ENCODE data around the gene BRD4. TPM values are rescaled to one million over a fixed set of nuclear protein-coding genes. Genes with fewer than 3 reads are reported as not detected.

Gene BRD4
- total RNA-seq = 25.8 and 26.3 TPM in 2 replicates

DNA sequence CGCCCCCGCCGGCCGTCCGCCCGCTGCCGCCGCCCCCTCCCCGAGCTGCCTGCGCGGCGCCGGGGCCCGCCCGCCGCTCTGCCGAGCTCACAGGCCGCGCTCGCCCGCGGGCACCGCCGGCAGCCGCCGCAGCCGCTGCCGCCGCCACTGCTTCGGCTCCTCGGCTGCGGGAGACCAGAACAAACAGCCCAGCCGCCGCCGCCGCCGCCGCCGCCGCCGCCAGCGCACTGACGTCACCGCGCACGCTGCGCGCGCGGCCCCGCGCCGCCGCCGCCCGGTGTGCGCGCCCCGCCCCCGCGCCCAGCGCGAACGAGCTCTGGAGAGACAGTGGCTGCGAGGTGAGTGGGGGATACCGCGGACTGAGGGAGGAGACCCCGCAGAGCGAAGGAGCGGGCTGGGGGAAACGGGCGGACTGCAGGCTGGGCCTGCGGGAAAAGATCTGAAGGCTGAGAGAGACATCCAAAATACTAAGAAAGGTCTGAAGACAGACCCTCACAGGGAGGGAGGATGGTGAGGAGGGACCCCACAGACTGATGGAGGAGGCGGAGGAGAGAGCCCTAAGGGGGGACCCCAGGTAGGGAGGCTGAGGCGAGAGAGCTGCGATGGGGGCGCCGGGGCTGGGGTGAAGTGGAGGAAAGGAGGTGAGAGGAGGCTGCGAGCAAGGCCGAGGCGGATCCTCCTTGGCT, at the start of gene BRD4:
TSS of gene BRD4 (minus strand) at position 229 of the 686 bp plus-strand sequence. CDS start 59,440 bp downstream, outside the sequence.
- peak; percentile 55 for DNase-seq (ENCODE audit: low read depth)
- TF ChIP-seq, protein P1, sequence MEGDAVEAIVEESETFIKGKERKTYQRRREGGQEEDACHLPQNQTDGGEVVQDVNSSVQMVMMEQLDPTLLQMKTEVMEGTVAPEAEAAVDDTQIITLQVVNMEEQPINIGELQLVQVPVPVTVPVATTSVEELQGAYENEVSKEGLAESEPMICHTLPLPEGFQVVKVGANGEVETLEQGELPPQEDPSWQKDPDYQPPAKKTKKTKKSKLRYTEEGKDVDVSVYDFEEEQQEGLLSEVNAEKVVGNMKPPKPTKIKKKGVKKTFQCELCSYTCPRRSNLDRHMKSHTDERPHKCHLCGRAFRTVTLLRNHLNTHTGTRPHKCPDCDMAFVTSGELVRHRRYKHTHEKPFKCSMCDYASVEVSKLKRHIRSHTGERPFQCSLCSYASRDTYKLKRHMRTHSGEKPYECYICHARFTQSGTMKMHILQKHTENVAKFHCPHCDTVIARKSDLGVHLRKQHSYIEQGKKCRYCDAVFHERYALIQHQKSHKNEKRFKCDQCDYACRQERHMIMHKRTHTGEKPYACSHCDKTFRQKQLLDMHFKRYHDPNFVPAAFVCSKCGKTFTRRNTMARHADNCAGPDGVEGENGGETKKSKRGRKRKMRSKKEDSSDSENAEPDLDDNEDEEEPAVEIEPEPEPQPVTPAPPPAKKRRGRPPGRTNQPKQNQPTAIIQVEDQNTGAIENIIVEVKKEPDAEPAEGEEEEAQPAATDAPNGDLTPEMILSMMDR (IDR thresholded peaks at IDR 0.05; ENCODE audit: insufficient read depth, low read depth, low read length) = no peak
- peak within 1 kb of the TSS; percentile 83 for H3K4me3 ChIP-seq (ENCODE audit: low read depth, low read length)

DNA sequence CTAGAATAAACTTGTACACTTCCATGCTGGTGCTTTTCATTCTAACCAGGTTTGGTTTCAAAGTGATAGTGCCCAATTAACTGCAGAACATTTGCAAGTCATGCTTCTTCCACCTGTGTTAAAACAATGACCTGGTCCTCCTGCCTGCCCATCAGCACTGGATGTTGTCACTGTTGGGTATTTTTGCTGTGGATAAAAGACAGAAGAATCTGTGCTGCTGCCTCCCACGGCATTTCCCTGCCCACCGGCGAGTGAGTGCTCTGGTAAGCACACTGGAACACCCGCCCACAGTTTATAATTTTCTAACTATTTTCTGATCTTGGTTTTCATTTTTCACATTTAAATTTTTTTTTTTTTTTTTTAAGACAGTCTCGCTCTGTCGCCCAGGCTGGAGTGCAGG, 49.5 kb upstream of the BRD4 start:
- H3K4me3 ChIP-seq (ENCODE audit: low read depth, low read length) = no peak overlapping the region
- TF ChIP-seq, protein P1 (IDR thresholded peaks at IDR 0.05; ENCODE audit: insufficient read depth, low read depth, low read length) = no peak
- DNase-seq (ENCODE audit: low read depth) = no peak

DNA sequence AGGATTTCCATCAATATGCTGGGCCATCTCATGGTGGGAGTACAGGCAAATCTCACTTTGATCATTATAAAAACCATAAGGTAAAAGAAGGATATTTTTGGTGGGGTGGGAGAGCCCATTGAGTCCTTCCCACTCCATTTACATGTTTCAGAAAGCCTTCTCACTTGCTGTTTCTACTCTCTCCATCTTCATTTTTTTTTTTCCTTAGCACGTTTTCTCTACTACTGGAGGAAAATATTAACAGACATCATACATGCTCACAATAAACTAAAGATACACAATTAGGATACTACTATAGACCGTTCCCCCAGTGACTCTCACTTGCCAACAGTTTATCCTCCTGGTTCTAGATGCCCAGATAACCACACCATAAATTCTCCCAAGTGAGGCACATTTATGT, 49.1 kb upstream of the BRD4 start:
- TF ChIP-seq, protein P1 (IDR thresholded peaks at IDR 0.05; ENCODE audit: insufficient read depth, low read depth, low read length) = no peak
- H3K4me3 ChIP-seq (ENCODE audit: low read depth, low read length) = no peak overlapping the region
- DNase-seq (ENCODE audit: low read depth) = no peak

DNA sequence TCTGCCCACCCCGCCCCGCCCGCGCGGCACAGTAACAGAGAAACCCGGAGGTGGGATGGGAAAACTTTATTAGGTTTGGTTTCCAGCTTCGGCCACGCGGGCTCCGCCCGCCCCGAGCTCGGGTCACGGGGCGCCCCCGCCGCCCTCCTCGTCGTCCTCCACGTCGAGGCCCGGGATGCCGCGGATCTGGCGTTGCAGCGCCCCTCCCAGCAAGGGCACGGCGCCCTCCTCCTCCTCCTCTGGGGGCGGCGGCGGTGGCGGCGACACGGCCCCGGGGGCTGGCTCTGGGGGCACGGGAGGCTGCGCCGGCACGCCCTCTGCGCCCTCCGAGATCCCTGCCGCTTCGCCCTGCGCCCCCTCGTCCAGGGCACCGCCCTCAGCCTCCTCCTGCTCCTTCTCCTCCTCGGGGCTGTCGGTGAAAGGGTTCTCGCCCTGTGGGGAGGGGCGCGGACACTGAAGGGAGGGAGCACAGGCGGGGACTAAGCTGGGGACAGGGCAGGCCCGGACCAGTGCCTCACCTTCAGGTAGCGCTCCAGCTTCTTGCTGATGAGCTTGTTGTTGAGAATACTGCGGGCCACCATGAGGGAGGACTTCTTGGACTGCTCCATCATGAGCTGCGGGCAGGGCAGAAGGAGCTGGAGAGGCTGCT, 47.8 kb upstream of the BRD4 start:
- peak; percentile 27 for DNase-seq (ENCODE audit: low read depth)
- TF ChIP-seq, protein P1 (IDR thresholded peaks at IDR 0.05; ENCODE audit: insufficient read depth, low read depth, low read length) = no peak
- peak overlapping the region; percentile 58 for H3K4me3 ChIP-seq (ENCODE audit: low read depth, low read length)

DNA sequence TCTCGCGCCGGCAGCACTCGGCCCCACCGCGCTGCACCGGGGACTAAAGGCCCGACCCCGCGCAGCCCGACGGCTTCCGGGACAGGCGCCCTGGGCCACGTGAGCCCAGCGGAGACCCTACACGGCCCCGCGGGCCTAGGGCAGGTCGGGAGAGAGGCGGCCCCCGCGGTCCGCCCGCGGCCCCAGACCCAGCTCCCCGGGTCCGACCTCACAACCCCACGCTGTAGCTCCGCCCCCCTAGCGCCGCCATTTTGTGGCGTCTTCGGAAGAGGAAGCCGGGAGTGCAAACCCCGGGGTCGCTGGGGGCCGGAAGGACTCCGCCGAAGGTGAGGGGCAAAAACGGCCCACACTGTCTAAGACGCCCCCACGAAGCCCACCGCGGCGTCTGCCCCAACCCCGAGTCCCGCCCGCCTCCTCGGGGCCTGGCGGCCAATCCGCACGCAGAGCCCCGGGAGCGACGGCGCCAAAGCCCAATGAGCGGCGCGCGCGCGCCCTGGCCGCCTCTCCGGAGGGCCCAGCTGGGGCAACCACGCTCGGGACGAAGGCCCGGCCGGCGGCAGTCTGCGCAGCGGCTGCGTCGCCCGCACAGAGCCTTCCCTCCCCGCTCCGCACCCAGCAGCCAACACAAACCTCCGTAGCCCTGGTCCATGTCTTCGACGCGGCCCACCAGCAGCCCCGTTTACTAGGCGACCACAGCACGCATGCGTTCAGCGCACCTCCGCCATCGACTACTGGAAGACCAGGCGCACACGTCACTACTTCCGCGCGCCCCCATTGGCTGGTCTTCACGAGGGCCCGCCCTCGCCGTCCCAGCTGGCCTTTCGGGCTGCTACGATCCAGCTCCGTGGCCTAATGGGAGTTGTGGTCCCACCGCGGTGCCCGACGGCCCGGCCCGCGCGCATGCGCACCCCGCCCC, 47.0 kb upstream of the BRD4 start, which contains the start of gene AKAP8:
TSS of gene AKAP8 (minus strand) at position 705 of the 916 bp plus-strand sequence. CDS start at position 649, 56 bp downstream.
- DNase-seq (ENCODE audit: low read depth) = peak; percentile 99
- TF ChIP-seq, protein P1 (IDR thresholded peaks at IDR 0.05; ENCODE audit: insufficient read depth, low read depth, low read length) = no peak
- peak within 1 kb of the TSS; percentile 94 for H3K4me3 ChIP-seq (ENCODE audit: low read depth, low read length)

DNA sequence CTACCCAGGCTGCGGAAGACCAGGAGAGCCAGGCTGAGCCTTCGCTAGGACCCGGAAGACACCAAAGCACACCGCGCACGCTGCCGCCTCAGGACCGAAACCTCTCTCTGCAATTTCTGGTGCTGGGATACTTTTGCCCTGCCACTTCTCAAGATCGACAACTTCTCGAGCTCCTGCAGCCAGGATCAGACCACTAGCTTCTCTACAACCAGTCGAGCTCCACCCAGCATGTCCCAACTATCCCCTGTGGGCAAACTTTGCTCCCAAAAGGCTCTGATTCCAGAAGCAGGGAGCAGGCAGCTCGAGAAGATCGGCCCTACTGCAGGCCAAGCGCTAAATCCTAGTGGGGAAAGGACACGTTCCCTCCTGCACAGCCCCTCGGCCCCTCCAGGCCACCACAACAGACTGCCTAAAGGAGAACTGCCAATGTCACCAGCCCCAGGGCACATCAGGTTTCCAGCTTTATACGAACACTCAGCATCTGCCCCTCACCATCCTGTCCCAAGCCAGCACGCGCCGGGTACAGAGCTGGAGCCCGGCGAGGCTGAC, 46.3 kb upstream of the BRD4 start:
- TF ChIP-seq, protein P1 (IDR thresholded peaks at IDR 0.05; ENCODE audit: insufficient read depth, low read depth, low read length) = no peak
- peak; percentile 70 for DNase-seq (ENCODE audit: low read depth)

More for the DNA sequence above, 46.3 kb upstream of the BRD4 start:
- peak overlapping the region; percentile 94 for H3K4me3 ChIP-seq (ENCODE audit: low read depth, low read length)

All from fibroblast of villous mesenchyme (primary cell).